HG03175 (cell line): ENCODE measurements around the gene KDM3A.

Experiments
- ATAC-seq: cut with Tn5 transposase; IDR thresholded peaks from one replicate; pipeline ENCODE4 v1.9.1; 2021; ENCODE audit warnings: mild to moderate bottlenecking, moderate library complexity; ENCODE audit not compliant: unreplicated experiment

KDM3A gene

DNA sequence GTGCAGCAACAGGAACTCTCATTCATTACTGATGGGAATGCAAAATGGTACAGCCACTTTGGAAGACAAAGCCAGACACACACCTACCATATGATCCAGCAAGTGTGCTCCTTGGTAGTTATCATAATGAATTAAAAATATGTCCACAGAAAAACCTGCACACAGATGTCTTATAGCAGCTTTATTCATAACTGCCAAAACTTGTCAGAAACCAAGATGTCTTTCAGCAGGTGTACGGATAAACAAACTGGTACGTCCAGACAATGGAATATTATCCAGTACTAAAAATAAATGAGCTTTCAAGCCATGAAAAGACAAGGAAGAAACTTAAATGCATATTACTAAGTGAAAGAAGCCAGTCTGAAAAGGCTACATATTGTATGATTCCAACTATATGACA, 71.7 kb downstream of the KDM3A start:
- ATAC-seq, result no peak

DNA sequence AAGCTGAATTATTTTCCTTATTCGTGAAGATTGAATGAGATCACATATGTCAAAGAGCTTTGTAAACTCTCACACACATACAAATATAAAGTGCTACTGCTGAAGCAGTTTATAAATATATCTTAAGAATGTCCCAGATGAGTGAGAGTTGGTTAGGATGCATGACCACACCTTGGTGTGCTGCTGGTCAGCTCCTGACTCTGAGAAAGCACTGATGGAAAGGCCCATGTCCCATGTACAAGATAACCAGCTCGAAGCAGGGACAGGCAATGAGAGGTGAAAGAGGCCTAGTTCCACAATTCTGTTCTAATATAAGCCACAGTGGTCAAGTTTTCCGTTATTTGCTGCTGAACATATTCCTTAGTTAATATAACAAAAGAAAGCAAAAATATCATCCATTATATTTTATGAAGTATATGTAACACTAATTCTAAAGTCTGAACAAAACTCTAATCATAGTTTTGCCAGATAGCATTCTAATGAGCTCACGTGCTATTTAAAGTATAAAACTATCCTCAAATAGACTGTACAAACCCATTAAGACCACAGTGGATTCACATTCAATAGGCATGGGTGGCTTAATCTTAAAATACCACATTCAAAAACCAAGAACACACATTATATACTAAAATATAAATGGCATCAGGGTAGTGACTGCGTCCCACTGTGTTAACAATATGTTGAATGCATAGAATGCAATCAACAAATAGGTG, 72.9 kb downstream of the KDM3A start:
- ATAC-seq, result no peak

DNA sequence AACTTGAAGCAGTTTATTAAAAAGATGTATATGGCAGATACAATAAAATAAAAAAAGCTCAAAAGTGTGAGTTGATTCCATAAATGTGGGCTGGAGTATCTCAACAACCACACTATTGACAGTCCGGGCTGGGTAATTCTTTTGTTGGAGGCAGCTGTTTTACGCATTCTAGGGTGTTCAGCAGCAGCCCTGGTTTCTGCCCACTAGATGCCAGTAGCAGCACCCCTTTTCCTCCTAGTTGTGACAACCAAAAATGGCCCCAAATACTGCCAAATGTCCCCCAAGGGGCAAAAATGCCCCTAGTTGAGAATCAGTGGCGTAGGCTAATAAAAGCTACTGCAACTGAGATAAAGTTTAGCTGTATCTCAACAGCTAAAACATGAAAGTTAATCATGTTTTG, 77.3 kb downstream of the KDM3A start:
- ATAC-seq, result no peak

DNA sequence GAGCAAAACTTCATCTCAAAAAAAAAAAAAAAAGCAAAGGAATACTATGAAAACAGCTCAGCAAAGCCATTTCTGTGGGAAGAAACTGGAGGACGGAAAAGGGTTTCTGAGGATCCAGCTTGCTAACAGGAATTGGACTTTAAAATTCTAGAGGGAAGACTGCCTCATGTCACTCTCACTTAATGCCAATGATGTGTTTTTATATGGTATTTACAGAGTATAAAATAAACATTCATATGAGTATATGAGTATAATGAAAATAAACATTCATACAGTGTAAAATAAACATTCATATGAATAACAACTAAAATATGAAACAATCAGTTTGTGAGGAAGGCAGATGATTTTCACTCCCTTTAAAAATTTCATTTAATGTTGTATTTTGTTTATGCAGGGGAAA, 78.2 kb downstream of the KDM3A start:
- ATAC-seq, result no peak

DNA sequence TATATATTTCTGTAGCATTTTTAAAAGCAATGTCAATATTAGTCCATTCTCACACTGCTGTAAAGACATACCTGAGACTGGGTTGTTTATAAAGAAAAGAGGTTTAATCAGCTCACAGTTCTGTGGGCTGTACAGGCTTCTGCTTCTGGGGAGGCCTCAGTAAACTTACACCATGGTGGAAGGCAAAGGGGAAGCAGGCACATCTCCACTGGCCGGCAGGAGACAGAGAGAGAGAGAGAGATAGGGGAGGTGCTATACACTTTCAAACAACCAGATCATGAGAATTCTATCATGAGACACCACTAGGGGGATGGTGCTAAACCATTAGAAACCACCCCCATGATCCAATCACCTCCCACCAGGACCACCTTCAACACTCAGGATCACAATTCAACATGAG, 79.0 kb downstream of the KDM3A start:
- ATAC-seq, result no peak

DNA sequence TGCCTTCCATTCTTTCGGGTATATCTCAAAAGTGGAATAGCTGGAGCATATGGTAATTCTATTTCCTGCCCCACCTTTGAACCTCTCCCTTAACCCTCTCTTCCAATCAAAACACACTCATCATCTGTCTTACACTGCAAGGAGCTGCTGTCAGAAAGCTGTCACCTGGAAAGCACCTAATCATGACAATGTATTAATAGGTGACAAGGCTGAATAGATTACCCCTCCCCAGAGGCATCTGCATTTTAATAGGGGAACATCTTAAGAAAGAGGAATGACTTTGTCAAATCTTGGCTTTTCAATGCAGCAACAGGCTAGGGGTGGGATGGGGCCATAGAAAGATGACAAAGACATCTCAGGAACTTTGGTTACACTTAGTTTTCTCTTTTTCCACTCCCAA, 80.8 kb downstream of the KDM3A start:
- no peak for ATAC-seq

DNA sequence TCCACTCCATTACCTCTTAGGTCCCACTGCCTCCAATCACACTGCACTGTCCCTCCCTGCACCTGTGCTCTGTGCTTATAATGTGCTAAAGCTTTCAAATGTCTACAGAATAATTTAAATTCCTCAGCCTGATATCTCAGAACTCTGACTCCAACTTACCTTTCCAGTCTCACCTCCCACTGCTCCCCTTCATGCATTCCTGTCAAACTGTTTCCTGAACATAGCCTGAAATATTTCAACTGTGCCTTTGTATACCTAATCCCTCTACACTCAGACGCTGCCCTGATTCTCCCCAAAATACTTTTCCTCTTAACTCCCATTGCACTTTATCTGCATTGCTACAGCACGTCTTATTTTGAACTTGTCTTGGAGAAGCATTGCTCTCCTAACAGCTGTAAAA, 81.5 kb downstream of the KDM3A start:
- no peak for ATAC-seq

DNA sequence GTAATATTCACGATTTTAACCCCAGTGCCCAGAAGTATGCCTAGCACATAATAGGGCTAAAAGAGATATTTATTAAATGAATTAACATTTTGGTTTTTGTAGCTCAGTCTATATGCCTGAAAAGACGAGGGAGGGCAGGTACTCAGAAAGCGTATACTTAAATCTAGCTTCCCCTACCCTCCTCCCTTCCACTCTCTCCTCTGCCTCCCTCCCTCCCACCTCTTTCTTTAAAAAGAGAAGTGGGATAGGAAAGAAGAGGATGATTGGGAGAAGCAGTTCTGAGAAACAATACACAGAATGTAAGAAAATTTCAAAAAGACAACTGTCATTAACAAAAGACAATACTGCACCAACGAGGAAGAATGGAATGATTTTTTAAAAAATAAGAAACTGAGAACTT, 82.3 kb downstream of the KDM3A start:
- ATAC-seq, result no peak

DNA sequence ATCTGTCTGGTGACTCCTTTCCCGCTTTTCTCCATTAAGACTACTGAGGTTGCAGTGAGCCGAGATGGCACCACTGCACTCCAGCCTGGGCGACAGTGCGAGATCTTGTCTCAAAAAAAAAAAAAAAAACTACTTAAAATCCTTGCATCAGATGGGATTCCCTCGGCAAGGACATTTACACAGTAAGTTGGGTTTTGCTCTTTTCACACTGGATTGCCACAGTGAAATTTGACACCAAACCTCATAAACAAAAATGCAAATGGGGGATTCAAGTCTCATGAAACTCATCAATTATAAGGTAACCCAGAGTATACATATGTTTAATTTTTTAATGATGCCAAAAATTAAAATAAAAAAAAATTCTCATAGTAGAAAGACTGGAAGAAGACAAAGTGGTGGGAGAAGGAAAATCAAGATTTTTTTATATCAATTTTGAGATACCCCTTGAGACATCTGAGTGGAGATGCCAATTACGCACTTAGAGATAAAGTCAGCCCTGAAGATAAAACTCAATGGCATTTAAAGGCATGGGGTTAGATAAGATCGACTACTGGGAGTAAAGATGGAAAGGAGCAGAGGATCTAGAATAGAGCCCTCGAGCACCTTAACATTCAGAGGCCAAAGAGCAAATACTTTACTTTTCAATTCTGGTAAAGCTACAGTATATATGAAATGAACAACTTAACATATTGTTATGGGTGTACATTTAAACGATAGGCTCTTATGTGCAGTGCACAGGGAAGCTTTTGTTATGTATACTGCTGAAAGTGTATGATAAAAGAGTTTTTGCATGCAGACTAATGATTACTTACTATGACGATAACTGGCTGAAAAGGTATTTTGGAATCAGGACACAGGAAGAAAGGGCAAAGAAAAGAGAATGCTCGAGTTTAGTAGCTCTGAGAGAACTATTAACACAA, 84.5 kb downstream of the KDM3A start:
- ATAC-seq, result no peak

DNA sequence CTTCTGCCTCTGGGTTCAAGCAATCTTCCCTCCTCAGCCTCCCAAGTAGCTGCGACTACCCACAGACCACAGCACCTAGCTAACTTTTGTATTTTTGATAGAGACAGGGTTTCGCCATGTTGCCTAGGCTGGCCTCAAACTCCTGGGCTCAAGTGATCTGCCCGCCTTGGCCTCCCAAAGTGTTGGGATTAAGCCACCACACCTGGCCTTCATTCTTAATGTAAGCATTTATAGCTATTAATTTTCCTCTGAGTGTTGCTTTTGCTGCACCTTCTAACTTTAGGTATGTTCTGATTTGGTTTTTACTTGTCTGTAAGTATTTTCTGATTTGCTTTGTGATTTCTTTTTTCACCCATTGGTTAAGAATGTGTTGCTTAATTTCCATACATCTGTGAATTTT, 92.4 kb downstream of the KDM3A start:
- no peak for ATAC-seq

DNA sequence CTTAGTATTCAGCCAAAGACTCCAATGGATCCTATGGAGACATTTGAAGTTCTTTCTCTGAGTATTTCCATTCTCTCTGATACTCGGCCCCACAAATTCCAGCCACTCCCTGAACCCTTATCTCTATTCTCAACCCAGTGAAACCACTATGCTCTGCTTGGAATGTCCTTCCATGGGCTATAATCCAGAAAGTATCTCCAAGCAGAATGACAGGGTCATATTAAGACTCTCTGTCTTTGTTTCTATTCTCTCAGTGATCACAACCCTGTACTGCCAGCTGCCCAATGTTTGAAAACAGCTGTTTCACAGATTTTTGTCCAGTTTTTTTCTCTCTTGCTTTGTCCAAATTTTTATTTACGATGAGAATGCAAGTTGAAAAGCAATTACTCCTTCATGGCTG, 100.2 kb downstream of the KDM3A start:
- no peak for ATAC-seq
